Subcutaneous abdominal adipose tissue (tissue), 5 donors: ENCODE results near the gene ATP5F1D.

Experiments used
- H3K27ac ChIP-seq: one replicate; pipeline ENCODE4 v1.7.0; 2013; ENCODE audit warnings: low read depth, mild to moderate bottlenecking, inconsistent platforms, low read length, moderate library complexity
- H3K27me3 ChIP-seq, 5 donors: one replicate each; pipeline ENCODE4 v1.7.0; 2013; ENCODE audit warnings: low read length in 5 of 5, inconsistent platforms in 1 of 5; ENCODE audit not compliant: control insufficient read depth in 5 of 5, insufficient read depth in 4 of 5
- H3K36me3 ChIP-seq, 5 donors: one replicate each; pipeline ENCODE4 v1.7.0; 2013; ENCODE audit warnings: low read length in 5 of 5; ENCODE audit not compliant: control insufficient read depth in 5 of 5, insufficient read depth in 5 of 5
- H3K4me1 ChIP-seq, 5 donors: one replicate each; pipeline ENCODE4 v1.7.0; 2013; ENCODE audit warnings: low read length in 5 of 5, mild to moderate bottlenecking in 3 of 5, moderate library complexity in 1 of 5; ENCODE audit not compliant: control insufficient read depth in 5 of 5, insufficient read depth in 5 of 5
- H3K4me3 ChIP-seq, 5 donors: one replicate each; pipeline ENCODE4 v1.7.0; 2013; ENCODE audit warnings: low read length in 5 of 5, low read depth in 1 of 5
- H3K9ac ChIP-seq, 5 donors: one replicate each; pipeline ENCODE4 v1.7.0; 2013; ENCODE audit warnings: low read length in 5 of 5, mild to moderate bottlenecking in 4 of 5, moderate library complexity in 3 of 5
- H3K9me3 ChIP-seq, 5 donors: one replicate each; pipeline ENCODE4 v1.7.0; 2013; ENCODE audit warnings: low read length in 5 of 5; ENCODE audit not compliant: control insufficient read depth in 5 of 5
- donor health status: healthy.
- donor health status: healthy.
- donor health status: healthy.
- donor health status: healthy.
- donor health status: healthy.

Gene ATP5F1D

DNA sequence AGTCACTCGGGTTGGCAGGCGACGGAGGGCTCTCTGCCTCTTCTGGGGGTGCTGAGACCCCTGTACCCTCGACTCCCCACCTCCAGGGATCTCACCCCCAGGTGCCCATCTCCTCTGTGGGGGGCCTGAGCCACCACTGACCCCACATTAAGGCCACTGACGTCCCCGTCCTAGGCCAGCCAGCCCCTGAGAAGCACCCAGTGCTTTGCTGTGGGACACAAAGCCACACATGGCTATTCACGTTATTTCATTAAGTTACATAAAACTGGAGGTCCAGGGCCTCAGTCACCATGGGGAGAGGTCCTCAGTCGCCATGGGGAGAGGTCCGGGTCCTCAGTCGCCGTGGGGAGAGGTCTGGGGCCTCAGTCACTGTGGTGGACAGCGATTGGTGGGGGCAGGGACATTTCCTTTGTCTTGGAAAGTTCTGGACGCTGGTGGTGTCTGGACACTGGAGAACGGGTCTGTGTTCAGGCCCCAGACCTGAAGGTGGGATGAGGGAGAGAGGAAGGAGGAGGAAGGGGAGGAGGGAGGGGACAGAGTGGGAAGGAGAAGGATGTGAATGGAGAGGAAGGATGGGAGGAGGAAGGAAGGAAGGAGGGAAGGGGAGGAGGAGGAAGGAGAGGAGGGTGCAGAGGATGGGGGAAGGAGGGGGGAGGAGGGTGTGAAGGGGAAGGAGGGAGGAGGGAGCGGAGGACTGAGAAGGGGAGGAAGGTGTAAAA lies 40.2 kb downstream of the ATP5F1D start:
- H3K9ac ChIP-seq, result no peak overlapping the region
- no peaks in the 10 kb centered on the region for H3K9me3 ChIP-seq
- peaks cover 0 to 12% (median 6%) of the 10 kb centered on the region in 5 donors for H3K4me1 ChIP-seq
- peaks cover 0 to 15% (median 8%) of the 10 kb centered on the region in 5 donors for H3K36me3 ChIP-seq
- peaks cover 29 to 35% (median 33%) of the 10 kb centered on the region in 5 donors for H3K27me3 ChIP-seq
- H3K4me3 ChIP-seq, result no peak overlapping the region
- H3K27ac ChIP-seq, result no peak overlapping the region

DNA sequence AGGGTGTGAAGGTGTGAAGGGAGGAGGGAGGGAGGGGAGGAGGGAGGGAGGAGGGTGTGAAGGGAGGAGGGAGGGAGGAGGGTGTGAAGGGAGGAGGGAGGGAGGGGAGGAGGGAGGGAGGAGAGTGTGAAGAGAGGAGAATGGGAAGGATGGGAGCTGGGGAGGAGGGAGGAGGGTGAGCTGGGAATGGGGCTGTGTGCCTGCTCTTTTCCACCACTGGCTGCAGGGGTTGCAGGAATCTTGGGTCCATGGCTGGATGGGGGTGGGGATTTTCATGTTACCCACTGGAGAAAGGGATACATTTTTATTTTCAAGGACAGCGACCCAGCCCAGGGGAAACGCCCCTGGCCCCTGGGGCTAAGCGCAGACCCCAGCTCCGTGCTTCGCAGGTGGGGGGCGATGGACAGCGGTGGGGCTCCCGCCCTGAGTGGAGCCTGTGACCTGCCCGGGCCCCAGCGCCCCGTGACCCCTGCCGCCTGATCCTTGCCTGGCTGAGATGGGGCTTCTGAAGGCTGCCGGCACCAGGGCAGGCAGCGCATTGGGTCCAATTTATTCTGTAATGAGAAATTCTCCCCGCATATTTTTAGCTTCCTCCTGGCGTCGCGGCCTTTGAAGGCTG lies 41.1 kb downstream of the ATP5F1D start:
- Histone ChIP-seq H3K9ac (no peak overlapping the region), H3K27ac (no peak overlapping the region)

DNA sequence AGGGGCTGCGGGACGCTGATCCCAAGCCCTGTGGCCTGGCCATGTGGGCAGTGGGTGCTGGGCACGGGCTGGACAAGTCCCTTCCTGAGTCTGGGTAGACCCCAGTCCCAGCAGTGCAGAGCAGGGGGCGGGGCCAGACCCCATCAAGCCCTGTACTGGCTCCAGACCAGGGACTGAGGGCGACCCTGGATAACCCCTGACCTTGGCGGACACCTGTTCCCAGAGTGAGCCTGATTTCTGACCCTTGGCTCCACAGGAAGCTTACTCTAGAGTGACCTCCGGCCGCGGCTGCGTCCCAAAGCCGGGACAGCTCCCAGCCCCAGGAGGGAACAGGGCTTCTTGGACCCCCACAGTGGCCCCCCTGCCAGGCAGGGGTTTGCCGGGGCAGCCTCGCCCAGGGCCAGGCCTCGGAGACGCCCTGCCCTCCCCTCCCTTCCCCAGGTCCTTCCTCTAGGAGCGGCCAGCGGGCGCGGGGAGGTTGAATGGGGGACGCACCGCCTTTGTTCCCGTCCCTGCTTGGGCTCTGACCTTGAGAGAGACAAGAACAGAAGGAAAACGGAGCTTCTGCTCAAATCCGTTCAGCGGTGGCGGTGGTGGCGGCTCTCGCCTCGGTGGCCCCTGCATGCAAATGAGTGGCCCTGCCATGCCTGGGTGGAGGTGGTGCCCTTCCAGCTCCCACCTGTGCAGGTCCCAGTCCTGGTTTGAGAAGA lies 41.8 kb downstream of the ATP5F1D start:
- peaks cover 0 to 17% (median 13%) of the 10 kb centered on the region in 5 donors for H3K4me1 ChIP-seq
- peaks cover 0 to 11% (median 8%) of the 10 kb centered on the region in 5 donors for H3K36me3 ChIP-seq
- H3K9ac ChIP-seq, result no peak overlapping the region
- H3K27ac ChIP-seq, result no peak overlapping the region
- peaks cover 44 to 51% (median 48%) of the 10 kb centered on the region in 5 donors for H3K27me3 ChIP-seq
- H3K4me3 ChIP-seq, result no peak overlapping the region
- H3K9me3 ChIP-seq, result no peaks in the 10 kb centered on the region

More for the DNA sequence above, 41.1 kb downstream of the ATP5F1D start:
- no peaks in the 10 kb centered on the region for H3K9me3 ChIP-seq
- peaks cover 0 to 15% (median 8%) of the 10 kb centered on the region in 5 donors for H3K36me3 ChIP-seq
- H3K4me1 ChIP-seq, result peaks cover 0 to 14% (median 10%) of the 10 kb centered on the region in 5 donors
- no peak overlapping the region for H3K4me3 ChIP-seq
- H3K27me3 ChIP-seq, result peaks cover 38 to 44% (median 42%) of the 10 kb centered on the region in 5 donors

DNA sequence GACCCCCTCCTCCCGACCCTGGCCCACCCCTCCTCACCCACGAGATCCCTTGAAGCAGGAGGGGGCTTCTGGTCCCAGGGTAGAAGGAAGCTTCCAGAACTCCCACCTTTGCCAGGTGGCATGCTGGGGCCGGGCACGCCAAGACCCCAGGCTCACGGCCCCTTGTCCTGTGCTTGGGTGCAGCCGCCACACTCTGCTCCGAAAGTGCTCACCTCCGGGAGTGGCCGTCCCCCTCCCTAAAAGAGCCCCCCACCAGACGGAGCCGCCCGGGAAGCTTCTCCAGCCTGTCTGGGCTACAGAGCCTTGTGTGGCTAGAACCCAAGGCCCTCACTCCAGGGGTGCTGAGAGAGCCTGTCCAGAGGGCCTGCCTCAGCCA lies 42.4 kb downstream of the ATP5F1D start:
- Histone ChIP-seq H3K4me3 (no peak overlapping the region), H3K27me3 (peaks cover 46 to 56% (median 54%) of the 10 kb centered on the region in 5 donors), H3K36me3 (peaks cover 0 to 8% (median 6%) of the 10 kb centered on the region in 5 donors), H3K4me1 (peaks cover 0 to 17% (median 13%) of the 10 kb centered on the region in 5 donors), H3K9me3 (no peaks in the 10 kb centered on the region), H3K27ac (no peak overlapping the region), H3K9ac (no peak overlapping the region)

DNA sequence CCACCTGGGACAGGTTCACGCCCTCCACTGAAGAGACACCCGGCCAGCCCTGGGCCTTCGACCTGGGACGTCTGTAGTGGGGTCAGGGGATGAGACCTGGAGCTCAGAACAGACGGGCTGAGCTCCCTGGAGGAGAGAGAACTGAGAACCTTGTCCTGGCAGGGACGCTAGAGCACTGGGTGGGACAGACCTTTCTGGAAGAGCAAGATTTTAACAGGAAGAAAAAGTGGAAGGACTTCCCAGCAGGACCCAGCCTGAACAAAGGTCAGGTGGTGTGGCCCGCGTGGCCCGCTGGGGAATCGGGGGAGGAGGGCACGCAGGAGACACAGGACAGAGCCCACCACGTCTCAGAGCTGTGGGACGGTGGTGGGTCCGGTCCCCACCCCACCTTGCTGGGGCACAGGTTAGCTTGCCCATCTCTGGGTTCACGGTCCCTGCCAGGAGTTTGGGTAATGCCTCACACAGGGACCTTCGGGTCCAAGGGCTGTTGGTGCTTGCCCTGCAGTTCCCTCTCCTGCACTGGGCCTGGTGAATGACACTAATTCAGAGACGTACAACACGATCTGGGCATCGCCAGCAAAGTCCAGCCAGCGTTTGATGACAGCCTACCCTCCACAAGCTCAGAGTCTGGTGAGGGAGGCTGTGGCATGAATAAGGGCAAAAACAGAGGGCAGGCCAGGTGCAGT lies 42.9 kb downstream of the ATP5F1D start:
- no peaks in the 10 kb centered on the region for H3K9me3 ChIP-seq
- H3K36me3 ChIP-seq, result peaks cover 0 to 2% (median 1%) of the 10 kb centered on the region in 5 donors
- peaks cover 51 to 61% (median 59%) of the 10 kb centered on the region in 5 donors for H3K27me3 ChIP-seq
- no peak overlapping the region for H3K9ac ChIP-seq
- peaks cover 0 to 17% (median 13%) of the 10 kb centered on the region in 5 donors for H3K4me1 ChIP-seq
- H3K27ac ChIP-seq, result no peak overlapping the region
- no peak overlapping the region for H3K4me3 ChIP-seq

DNA sequence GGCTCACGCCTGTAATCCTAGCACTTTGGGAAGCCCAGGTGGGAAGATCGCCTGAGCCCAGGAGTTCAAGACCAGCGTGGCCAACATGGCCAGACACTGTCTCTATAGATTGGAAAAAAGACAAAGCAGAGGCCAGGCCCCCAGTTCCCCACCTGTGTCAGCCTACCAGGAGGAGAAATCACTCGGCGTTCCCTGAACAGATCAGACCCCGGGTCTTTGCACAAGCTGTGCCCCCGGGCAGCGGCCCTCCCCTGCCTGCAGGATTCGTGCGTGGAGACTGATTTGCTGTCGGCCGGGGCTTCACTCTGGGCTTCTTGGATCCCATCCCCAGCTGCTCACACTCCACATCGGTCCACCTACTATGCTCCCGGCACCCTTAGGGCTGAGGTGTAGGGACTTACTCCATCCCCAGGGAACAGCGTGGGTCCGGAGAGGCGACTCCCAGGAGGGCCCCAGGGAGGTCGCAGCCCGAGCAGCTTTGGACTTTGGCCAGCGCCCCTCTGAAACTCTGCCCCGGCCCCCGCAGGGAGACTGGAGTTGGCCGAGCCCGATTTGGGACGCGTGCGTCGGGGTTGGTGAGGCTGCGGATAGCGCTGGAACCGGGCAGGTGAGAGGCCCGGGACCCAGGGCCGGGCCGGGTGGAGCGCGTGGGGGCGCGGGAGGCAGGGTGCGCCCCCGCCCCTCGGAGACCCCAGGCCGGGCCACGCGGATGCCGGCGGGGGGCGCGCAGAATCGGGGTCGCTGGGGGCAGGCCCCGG lies 43.6 kb downstream of the ATP5F1D start:
- H3K27me3 ChIP-seq, result peaks cover 52 to 68% (median 65%) of the 10 kb centered on the region in 5 donors
- no peak overlapping the region for H3K27ac ChIP-seq
- no peak overlapping the region for H3K9ac ChIP-seq
- peaks cover 0 to 14% (median 8%) of the 10 kb centered on the region in 5 donors for H3K4me1 ChIP-seq
- no peaks in the 10 kb centered on the region for H3K9me3 ChIP-seq
- no peaks in the 10 kb centered on the region for H3K36me3 ChIP-seq
- H3K4me3 ChIP-seq, result no peak overlapping the region

DNA sequence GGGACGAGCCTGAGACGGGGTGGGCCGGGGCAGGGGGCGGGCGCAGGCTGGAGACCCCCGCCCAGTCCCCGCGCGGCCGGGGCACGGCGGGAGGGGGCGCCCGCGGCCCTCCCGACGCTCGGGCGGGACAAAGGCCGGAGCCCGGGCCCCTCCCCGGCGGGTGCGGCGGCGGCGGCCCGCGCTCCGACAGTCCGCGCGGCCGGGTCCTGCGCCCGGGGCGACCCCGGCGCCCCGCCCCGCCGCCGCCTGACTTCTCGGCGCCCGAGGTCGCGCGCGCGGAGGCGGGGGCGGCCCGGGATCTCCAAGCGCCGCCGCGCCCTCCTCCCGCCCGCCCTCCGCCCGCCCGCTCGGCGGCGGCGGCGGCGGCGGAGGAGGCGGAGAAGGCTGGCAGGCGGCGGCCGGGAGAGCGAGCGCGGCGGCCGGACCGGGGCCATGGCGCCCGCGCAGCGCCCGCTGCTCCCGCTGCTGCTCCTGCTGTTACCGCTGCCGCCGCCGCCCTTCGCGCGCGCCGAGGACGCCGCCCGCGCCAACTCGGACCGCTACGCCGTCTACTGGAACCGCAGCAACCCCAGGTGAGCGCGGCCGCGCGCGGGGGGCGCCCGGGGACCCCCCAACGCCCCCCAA lies 44.3 kb downstream of the ATP5F1D start, which contains the start of gene EFNA2:
TSS of gene EFNA2 (plus strand) at position 137 of the 624 bp plus-strand sequence. CDS start at position 433, 296 bp downstream.
- Histone ChIP-seq H3K4me3 (no peak within 1 kb of the TSS), H3K27me3 (peaks cover 52 to 74% (median 70%) of the 10 kb centered on the region in 5 donors), H3K4me1 (peaks cover 0 to 14% (median 8%) of the 10 kb centered on the region in 5 donors), H3K9me3 (no peaks in the 10 kb centered on the region), H3K9ac (no peak within 1 kb of the TSS), H3K27ac (no peak within 1 kb of the TSS), H3K36me3 (no peaks in the 10 kb centered on the region)

DNA sequence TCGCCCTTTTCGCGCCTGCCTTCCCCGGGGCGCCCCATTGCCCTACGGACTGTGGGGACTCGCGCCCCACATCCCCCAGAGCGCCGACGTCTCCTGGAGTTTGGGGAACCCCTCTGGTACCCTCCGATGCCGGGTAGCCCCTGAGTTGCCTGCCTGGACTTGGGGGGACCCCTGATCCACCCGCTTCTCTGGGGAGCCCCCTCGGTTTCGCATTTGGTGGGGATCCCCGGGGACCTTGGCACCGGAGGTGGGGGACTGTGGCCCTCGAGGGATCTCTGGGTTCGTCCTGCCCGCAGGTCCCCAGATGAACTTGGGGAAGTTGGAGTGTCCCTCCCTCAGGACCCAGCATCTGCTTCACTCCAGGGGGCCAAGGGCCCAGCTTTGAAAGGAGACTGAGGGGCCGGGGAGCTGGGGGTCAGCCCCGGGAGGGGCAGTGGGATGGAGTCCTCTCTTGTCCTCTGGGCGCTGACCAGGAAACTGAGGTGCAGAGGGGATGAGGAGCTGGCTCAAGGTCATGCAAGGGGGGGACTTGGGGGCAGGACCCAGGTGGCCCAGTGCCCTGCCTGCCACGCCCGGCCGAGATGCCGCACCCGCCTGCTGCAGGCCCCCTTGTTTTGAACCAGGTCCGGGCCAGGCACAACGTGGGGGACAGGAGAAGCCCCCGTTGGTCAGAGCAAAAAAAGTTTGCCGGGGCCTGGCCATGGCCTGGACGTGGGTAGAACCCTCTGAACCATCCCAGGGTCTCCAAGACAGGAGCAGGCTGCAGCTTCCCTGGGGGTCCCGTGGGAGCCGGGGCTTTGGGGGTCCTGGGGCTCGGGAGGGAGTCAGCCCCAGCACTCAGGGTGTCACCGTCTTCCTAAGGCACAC lies 45.2 kb downstream of the ATP5F1D start:
- Histone ChIP-seq H3K9me3 (no peaks in the 10 kb centered on the region), H3K9ac (no peak overlapping the region), H3K4me1 (peaks cover 0 to 14% (median 8%) of the 10 kb centered on the region in 5 donors), H3K27me3 (peaks cover 54 to 83% (median 76%) of the 10 kb centered on the region in 5 donors), H3K36me3 (no peaks in the 10 kb centered on the region), H3K4me3 (no peak overlapping the region), H3K27ac (no peak overlapping the region)
